Mucosa of descending colon (tissue), 3 donors: Measurements from ENCODE around the gene STUB1. TPM values are rescaled to one million over a fixed set of nuclear protein-coding genes. Genes with fewer than 3 reads are reported as not detected.

Experiments used
- ATAC-seq: fragments of 200-7000 bp; cut with Tn5 transposase; one replicate; pipeline ENCODE4 v1.9.1; 2020; ENCODE audit warnings: mild to moderate bottlenecking, moderate library complexity
- DNase-seq, 3 donors: peaks; one replicate each; pipeline ENCODE4 v3.0.0-alpha.2; 2020
- H3K36me3 ChIP-seq: fragments of 200-600 bp; one replicate; pipeline ENCODE4 v1.8.0; 2021; ENCODE audit warnings: low read depth, mild to moderate bottlenecking
- H3K4me1 ChIP-seq: fragments of 200-600 bp; one replicate; pipeline ENCODE4 v1.8.0; 2021; ENCODE audit warnings: low read depth, mild to moderate bottlenecking
- H3K4me3 ChIP-seq: fragments of 200-600 bp; one replicate; pipeline ENCODE4 v1.8.0; 2021; ENCODE audit warnings: mild to moderate bottlenecking
- H3K9me3 ChIP-seq: fragments of 200-600 bp; one replicate; pipeline ENCODE4 v1.8.0; 2021; ENCODE audit warnings: mild to moderate bottlenecking
- intact Hi-C, 2 donors: fragments of 100-400 bp; cut with DNase I in 1 of 2; cut with micrococcal nuclease in 1 of 2; formaldehyde crosslinking; loops; one replicate each; pipeline versions ENCODE4 v1.11.0 to v1.11.1; 2022; cut with DNase I, micrococcal nuclease
- total RNA-seq, 3 donors: library from RNA; stranded (reverse); fragmentation: NEBNext Ultra II Directional in 2 of 3; extraction: Animal tissue kit (Norgen Biotek cat#: 25700) in 2 of 3; gene quantifications; one replicate each; pipeline versions ENCODE4 v1.2.1 to v1.2.4, GENCODE V29; 2021 to 2023
- TF ChIP-seq, protein P1 (sequence below): fragments of 200-600 bp; IDR thresholded peaks from one replicate; pipeline ENCODE4 v1.8.0; 2022; ENCODE audit warnings: antibody characterized with exemption, mild to moderate bottlenecking
- donor health status: DM: no; HTN: no; CAD: no; lungs with moderate emphysema.
- donor health status: DM: no; HTN: no; CAD: no.
- donor health status: DM: no; HTN: yes; CAD: no.

Gene STUB1
- total RNA-seq, 3 donors from 2014 or later: 77.8 to 119 (median 108) TPM

DNA sequence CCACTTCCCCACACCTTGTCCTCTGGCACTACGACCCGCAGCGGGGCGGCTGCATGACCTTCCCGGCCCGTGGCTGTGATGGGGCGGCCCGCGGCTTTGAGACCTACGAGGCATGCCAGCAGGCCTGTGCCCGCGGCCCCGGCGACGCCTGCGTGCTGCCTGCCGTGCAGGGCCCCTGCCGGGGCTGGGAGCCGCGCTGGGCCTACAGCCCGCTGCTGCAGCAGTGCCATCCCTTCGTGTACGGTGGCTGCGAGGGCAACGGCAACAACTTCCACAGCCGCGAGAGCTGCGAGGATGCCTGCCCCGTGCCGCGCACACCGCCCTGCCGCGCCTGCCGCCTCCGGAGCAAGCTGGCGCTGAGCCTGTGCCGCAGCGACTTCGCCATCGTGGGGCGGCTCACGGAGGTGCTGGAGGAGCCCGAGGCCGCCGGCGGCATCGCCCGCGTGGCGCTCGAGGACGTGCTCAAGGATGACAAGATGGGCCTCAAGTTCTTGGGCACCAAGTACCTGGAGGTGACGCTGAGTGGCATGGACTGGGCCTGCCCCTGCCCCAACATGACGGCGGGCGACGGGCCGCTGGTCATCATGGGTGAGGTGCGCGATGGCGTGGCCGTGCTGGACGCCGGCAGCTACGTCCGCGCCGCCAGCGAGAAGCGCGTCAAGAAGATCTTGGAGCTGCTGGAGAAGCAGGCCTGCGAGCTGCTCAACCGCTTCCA lies 46.7 kb upstream of the STUB1 start:
- Histone ChIP-seq H3K4me3 (no peak overlapping the region), H3K36me3 (no peaks in the 10 kb centered on the region), H3K9me3 (no peaks in the 10 kb centered on the region), H3K4me1 (peaks cover 25% of the 10 kb centered on the region)
- no peak for DNase-seq
- intact Hi-C loops: no loop called here
- ATAC-seq: no peak
- TF ChIP-seq, protein P1, sequence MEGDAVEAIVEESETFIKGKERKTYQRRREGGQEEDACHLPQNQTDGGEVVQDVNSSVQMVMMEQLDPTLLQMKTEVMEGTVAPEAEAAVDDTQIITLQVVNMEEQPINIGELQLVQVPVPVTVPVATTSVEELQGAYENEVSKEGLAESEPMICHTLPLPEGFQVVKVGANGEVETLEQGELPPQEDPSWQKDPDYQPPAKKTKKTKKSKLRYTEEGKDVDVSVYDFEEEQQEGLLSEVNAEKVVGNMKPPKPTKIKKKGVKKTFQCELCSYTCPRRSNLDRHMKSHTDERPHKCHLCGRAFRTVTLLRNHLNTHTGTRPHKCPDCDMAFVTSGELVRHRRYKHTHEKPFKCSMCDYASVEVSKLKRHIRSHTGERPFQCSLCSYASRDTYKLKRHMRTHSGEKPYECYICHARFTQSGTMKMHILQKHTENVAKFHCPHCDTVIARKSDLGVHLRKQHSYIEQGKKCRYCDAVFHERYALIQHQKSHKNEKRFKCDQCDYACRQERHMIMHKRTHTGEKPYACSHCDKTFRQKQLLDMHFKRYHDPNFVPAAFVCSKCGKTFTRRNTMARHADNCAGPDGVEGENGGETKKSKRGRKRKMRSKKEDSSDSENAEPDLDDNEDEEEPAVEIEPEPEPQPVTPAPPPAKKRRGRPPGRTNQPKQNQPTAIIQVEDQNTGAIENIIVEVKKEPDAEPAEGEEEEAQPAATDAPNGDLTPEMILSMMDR: no peak

DNA sequence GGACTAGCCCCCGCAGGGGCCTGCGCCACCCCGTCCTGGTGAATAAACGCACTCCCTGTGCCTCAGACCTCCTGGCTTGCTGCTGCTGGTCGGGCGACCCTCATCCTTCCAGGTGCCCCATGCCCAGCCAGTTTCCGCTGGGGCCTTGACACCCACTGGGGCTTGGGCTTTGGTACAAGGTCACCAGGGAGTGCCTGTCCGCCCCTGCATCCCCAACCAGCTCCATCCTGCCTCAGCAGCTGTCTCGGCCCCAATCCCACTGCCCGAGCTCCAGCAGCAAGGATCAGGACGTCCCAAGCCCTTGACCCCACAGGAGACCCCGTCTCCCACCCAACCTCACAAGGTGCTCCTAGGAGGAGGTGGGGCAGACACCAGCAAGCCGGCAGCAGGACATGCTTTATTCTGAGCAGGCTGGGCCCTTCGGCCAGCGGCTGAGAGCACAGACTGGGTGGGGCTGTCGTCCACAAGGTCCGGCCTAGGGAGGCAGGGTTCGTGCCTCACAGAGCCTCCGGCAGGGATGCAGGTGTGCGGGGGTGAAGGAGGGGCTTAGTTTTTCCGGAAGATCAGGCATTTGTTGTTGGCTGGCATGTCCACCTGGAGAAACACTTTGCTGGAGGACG lies 46.0 kb upstream of the STUB1 start:
- H3K36me3 ChIP-seq: no peaks in the 10 kb centered on the region
- intact Hi-C loops: no loop called here
- H3K4me3 ChIP-seq: no peak overlapping the region
- TF ChIP-seq, protein P1: no peak
- DNase-seq (no peak), ATAC-seq (no peak)
- H3K4me1 ChIP-seq: peaks cover 25% of the 10 kb centered on the region
- H3K9me3 ChIP-seq: no peaks in the 10 kb centered on the region

DNA sequence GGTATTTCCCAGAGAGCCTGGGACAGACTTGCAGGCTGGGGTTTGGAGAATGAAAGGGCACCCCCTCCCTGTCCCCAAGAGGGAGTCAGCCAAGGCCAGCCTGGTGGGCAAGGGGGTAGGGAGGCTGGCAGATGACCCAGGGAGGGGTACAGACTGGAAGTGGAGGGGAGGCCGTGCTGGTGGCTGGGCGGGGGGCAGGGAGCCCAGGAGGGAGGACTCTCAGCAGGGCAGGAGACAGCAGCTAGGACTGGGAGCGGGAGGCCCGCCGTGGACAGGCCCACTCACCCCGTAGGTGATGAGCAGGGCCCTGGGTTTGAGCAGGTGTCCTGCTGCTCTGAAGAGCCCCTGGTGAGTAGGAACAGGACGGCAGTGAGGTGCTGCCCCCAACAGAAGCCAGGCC lies 45.2 kb upstream of the STUB1 start:
- intact Hi-C loops: no loop called here
- H3K4me1 ChIP-seq: peaks cover 25% of the 10 kb centered on the region
- no peak for ATAC-seq
- H3K4me3 ChIP-seq: no peak overlapping the region
- TF ChIP-seq, protein P1: no peak
- H3K9me3 ChIP-seq: no peaks in the 10 kb centered on the region
- no peaks in the 10 kb centered on the region for H3K36me3 ChIP-seq
- DNase-seq: no peak

DNA sequence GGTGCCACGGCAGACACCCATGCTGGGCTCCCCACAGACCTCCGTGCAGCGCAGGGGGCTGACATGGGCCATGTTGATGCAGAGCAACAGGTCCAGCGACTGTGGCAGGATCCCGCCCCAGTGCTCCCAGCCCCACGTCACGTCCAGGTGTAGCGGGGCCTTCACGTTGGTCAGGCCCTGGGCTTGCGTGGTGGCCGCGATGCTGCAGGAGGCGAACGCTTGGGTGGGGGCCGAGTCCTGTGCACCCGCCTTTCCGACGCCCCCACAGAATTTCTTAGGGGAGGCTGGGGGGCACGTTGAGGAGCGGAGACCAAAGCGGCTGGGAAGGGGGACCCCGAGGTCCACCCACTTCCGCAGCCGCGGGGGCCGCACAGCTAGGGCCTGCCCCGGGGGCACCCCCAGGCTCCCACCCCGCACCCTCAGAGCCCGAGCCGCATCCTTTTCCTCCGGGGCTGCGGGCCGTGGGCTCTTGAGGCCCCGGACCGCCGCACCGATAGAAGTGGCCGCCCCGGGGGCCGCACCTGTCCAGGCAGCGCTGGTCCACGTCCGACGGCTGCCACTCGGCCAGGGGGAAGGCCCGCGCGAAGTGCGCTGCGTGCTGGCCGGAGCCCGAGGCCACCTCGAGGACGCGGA lies 44.5 kb upstream of the STUB1 start:
- H3K9me3 ChIP-seq: no peaks in the 10 kb centered on the region
- intact Hi-C loops: no loop called here

DNA sequence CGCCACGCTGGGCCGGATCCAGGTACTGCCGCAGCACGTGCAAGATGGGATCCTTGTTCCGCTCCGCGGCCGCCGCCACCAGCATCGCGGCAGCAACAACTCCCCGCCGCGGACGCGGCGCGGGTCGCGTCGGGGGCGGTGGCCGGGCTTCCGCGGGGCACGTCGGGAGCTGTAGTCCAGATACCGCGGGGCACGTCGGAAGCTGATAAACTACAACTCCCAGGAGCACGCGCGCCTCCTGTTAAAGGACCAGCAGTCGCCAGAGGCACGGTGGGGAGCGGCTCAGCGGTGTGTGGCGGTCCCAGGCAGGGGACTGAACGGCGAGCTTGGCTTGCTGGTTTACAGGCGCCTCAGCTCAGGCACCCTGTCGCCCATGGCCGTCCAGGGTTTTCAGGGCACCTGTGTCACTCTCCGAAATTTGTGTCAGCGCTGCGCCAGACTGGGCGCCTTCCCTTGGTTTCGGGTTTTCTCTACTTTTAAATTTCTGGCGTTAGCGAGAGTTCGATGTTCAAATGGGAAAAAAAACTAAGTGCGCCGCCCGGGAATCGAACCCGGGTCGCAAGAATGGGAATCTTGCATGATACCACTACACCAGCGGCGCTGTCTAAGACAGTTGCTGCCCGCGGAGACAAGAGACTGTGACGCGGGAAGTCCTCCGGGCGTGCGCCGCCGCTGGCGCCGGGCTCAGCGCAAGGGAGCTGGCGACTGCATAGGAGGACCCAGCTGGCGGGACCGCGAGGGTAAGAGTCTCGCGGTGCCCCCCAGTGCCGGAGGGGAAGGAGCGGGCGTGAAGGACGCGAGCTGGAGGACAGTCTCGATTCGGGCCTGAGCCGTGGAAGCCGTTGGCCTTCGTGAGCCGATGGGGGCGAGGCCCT lies 43.8 kb upstream of the STUB1 start, which contains the start of gene METTL26:
Gene METTL26 (minus strand): TSS at position 100 of the 875 bp plus-strand sequence. CDS start 15 bp downstream, at position 85.
- TF ChIP-seq, protein P1: no peak
- Histone ChIP-seq H3K9me3 (no peaks in the 10 kb centered on the region), H3K4me1 (peaks cover 12% of the 10 kb centered on the region), H3K4me3 (peak within 1 kb of the TSS; percentile 45), H3K36me3 (no peaks in the 10 kb centered on the region)
- intact Hi-C loops: no loop called here
- peak; percentile 96 to 98 (median 97) for DNase-seq
- ATAC-seq: peak; percentile 90

More for the DNA sequence above, 44.5 kb upstream of the STUB1 start:
- Histone ChIP-seq H3K36me3 (no peaks in the 10 kb centered on the region), H3K4me3 (peak overlapping the region; percentile 45), H3K4me1 (peaks cover 19% of the 10 kb centered on the region)
- TF ChIP-seq, protein P1: no peak
- no peak for ATAC-seq
- DNase-seq: peak; percentile 39 to 80 (median 63)
